Mesenchymal stem cell (in vitro differentiated cells and primary cell): Measurements from ENCODE around the gene MBP.

ENCODE experiments used
- DNase-seq: peaks from one replicate; pipeline ENCODE4 v3.0.0-alpha.2; 2013
- H2AFZ ChIP-seq: one replicate; pipeline ENCODE4 v1.6.1; 2013; ENCODE audit warnings: low read depth, mild to moderate bottlenecking, control low read depth, inconsistent platforms, low read length, moderate library complexity
- H2AK5ac ChIP-seq: 2 replicates; pipeline ENCODE4 v1.6.1; 2013; ENCODE audit warnings: low read length, moderate library complexity, mild to moderate bottlenecking, inconsistent platforms; ENCODE audit not compliant: severe bottlenecking
- H2BK120ac ChIP-seq: one replicate; pipeline ENCODE4 v1.6.1; 2013; ENCODE audit warnings: low read depth, mild to moderate bottlenecking, inconsistent platforms, low read length, moderate library complexity
- H2BK12ac ChIP-seq, 2 experiments: one replicate each; pipeline ENCODE4 v1.6.1; 2013; ENCODE audit warnings: inconsistent platforms in 2 of 2, low read length in 2 of 2, mild to moderate bottlenecking in 2 of 2, moderate library complexity in 2 of 2, control low read depth in 1 of 2
- H2BK15ac ChIP-seq: one replicate; pipeline ENCODE4 v1.6.1; 2013; ENCODE audit warnings: mild to moderate bottlenecking, low read depth, inconsistent platforms; ENCODE audit not compliant: poor library complexity, severe bottlenecking
- H2BK5ac ChIP-seq: 2 replicates; pipeline ENCODE4 v1.6.1; 2013; ENCODE audit warnings: low read depth, mild to moderate bottlenecking, low read length, control low read depth, inconsistent platforms; ENCODE audit not compliant: poor library complexity, severe bottlenecking
- H3K14ac ChIP-seq, 2 experiments: one replicate each; pipeline ENCODE4 v1.6.1; 2013; ENCODE audit warnings: inconsistent platforms in 2 of 2, low read length in 2 of 2, control low read depth in 1 of 2, mild to moderate bottlenecking in 1 of 2, moderate library complexity in 1 of 2
- H3K18ac ChIP-seq, 2 experiments: one replicate each; pipeline ENCODE4 v1.6.1; 2013; ENCODE audit warnings: inconsistent platforms in 2 of 2, low read length in 2 of 2, control low read depth in 1 of 2, low read depth in 1 of 2, mild to moderate bottlenecking in 1 of 2
- H3K23ac ChIP-seq, 2 experiments: one replicate each; pipeline ENCODE4 v1.6.1; 2013; ENCODE audit warnings: inconsistent platforms in 2 of 2, low read length in 2 of 2, mild to moderate bottlenecking in 2 of 2, moderate library complexity in 2 of 2, control low read depth in 1 of 2
- H3K27ac ChIP-seq: 2 replicates; pipeline ENCODE4 v1.5.1; 2013; ENCODE audit warnings: mild to moderate bottlenecking, moderate library complexity, low read length, control low read depth, inconsistent platforms; ENCODE audit not compliant: poor library complexity, severe bottlenecking
- H3K27me3 ChIP-seq, 2 experiments: 2 replicates each; pipeline versions ENCODE4 v1.6.1 to v1.7.0; 2013; ENCODE audit warnings: low read length in 2 of 2, mild to moderate bottlenecking in 2 of 2, moderate library complexity in 2 of 2, control low read depth in 1 of 2, inconsistent platforms in 1 of 2; ENCODE audit not compliant: control insufficient read depth in 1 of 2, insufficient read depth in 1 of 2
- H3K36me3 ChIP-seq, 2 experiments: 2 replicates each; pipeline versions ENCODE4 v1.6.1 to v1.7.0; 2013; ENCODE audit warnings: low read length in 2 of 2, control low read depth in 1 of 2, inconsistent platforms in 1 of 2, low read depth in 1 of 2, mild to moderate bottlenecking in 1 of 2; ENCODE audit not compliant: insufficient read depth in 2 of 2, control insufficient read depth in 1 of 2
- H3K4ac ChIP-seq, 2 experiments: one replicate each; pipeline ENCODE4 v1.6.1; 2013; ENCODE audit warnings: inconsistent platforms in 2 of 2, low read length in 2 of 2, mild to moderate bottlenecking in 2 of 2, moderate library complexity in 2 of 2, control low read depth in 1 of 2, low read depth in 1 of 2
- H3K4me1 ChIP-seq: 2 replicates; pipeline ENCODE4 v1.6.1; 2013; ENCODE audit warnings: low read depth, low read length, control low read depth; ENCODE audit not compliant: control insufficient read depth, insufficient read depth
- H3K4me2 ChIP-seq: 2 replicates; pipeline ENCODE4 v1.6.1; 2013; ENCODE audit warnings: low read length, mild to moderate bottlenecking, inconsistent platforms; ENCODE audit not compliant: poor library complexity, severe bottlenecking
- H3K4me3 ChIP-seq, 2 experiments: 2 replicates each; pipeline versions ENCODE4 v1.5.1 to v1.7.0; 2013; ENCODE audit warnings: low read length in 2 of 2, mild to moderate bottlenecking in 2 of 2, control low read depth in 1 of 2, low read depth in 1 of 2; ENCODE audit not compliant: insufficient read depth in 1 of 2
- H3K79me1 ChIP-seq: replicated peaks from 2 replicates; pipeline ENCODE4 v1.6.1; 2013; ENCODE audit warnings: mild to moderate bottlenecking, control low read depth, low read length, inconsistent platforms; ENCODE audit not compliant: poor library complexity, severe bottlenecking
- H3K9ac ChIP-seq: 2 replicates; pipeline ENCODE4 v1.7.0; 2013; ENCODE audit warnings: mild to moderate bottlenecking, low read length, moderate library complexity
- H3K9me3 ChIP-seq: 2 replicates; pipeline ENCODE4 v1.7.0; 2013; ENCODE audit warnings: mild to moderate bottlenecking, low read length; ENCODE audit not compliant: control insufficient read depth
- H4K8ac ChIP-seq: one replicate; pipeline ENCODE4 v1.6.1; 2013; ENCODE audit warnings: inconsistent platforms, mild to moderate bottlenecking, low read length, moderate library complexity
- H4K91ac ChIP-seq: one replicate; pipeline ENCODE4 v1.6.1; 2013; ENCODE audit warnings: mild to moderate bottlenecking, low read length, inconsistent platforms
- WGBS: methylation state at CpG from one replicate; pipeline ENCODE4 v1.1.7; 2013; ENCODE audit warnings: mixed read lengths; 5-methylcytosine and 5-hydroxymethylcytosine counted together

The MBP gene

GRCh38 chr18:76978616-76979015 lies 154.0 kb downstream of the MBP start:
- H3K27me3 ChIP-seq, result no peaks in the 10 kb centered on the region
- no peak overlapping the region for H3K4ac ChIP-seq
- H3K9me3 ChIP-seq, result no peaks in the 10 kb centered on the region
- H3K27ac ChIP-seq, result no peak overlapping the region
- H3K4me1 ChIP-seq, result peaks cover 5% of the 10 kb centered on the region
- no peak overlapping the region for H3K4me3 ChIP-seq
- H2BK120ac ChIP-seq, result no peak overlapping the region
- no peaks in the 10 kb centered on the region for H3K79me1 ChIP-seq
- no peak overlapping the region for H2BK5ac ChIP-seq
- H3K14ac ChIP-seq, result no peak overlapping the region
- H3K4me2 ChIP-seq, result no peak overlapping the region
- no peak for DNase-seq
- H3K36me3 ChIP-seq, result peaks cover 25 to 27% of the 10 kb centered on the region in 2 experiments
- H4K8ac ChIP-seq, result no peak overlapping the region
- H3K18ac ChIP-seq, result no peak overlapping the region
- no peak overlapping the region for H2BK15ac ChIP-seq
- H2AK5ac ChIP-seq, result no peak overlapping the region
- H2BK12ac ChIP-seq, result no peak overlapping the region
- H3K9ac ChIP-seq, result no peak overlapping the region
- no peak overlapping the region for H3K23ac ChIP-seq
- H4K91ac ChIP-seq, result no peak overlapping the region
- H2AFZ ChIP-seq, result no peak overlapping the region
- 96% methylated on average over 13 of the region's 14 CpGs for WGBS

GRCh38 chr18:76977684-76978232 lies 154.8 kb downstream of the MBP start:
- Histone ChIP-seq H3K14ac (no peak overlapping the region), H3K9ac (no peak overlapping the region), H3K23ac (no peak overlapping the region), H3K27ac (no peak overlapping the region), H4K91ac (no peak overlapping the region), H3K27me3 (no peaks in the 10 kb centered on the region), H2BK15ac (no peak overlapping the region), H2BK12ac (no peak overlapping the region), H3K36me3 (peaks cover 28 to 34% of the 10 kb centered on the region in 2 experiments), H3K79me1 (no peaks in the 10 kb centered on the region), H2AK5ac (no peak overlapping the region), H3K4me1 (peaks cover 2% of the 10 kb centered on the region), H3K4me3 (no peak overlapping the region), H3K18ac (no peak overlapping the region), H3K9me3 (no peaks in the 10 kb centered on the region), H2BK5ac (no peak overlapping the region), H4K8ac (no peak overlapping the region), H2BK120ac (no peak overlapping the region), H3K4ac (no peak overlapping the region), H3K4me2 (no peak overlapping the region), H2AFZ (no peak overlapping the region)
- 90% methylated on average over 11 of the region's 11 CpGs for WGBS
- no peak for DNase-seq

DNA sequence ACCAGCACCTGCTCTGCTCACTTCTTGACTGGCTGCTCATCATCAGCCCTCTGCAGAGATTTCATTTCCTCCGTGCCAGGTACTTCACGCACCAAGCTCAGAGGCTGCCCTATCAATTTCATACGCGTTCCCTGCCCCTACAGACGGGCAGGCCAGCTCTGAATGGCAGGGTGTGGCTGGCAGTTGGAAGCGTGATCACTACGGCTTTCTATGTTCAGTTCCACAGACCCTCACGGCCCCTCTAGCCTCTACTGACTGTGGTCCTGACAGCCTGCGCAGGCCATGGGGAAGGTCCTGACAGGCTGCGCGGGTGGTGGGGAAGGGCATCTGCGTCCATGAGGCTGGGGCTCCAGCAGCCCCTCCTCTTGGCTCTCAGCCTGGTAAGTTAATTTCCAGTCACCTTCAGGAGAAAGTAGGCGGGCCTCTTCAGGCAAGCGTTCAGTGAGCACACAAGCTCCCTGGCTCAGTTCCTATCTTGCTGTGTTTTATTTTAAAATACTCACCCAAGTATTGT lies 155.4 kb downstream of the MBP start:
- no peak overlapping the region for H2BK5ac ChIP-seq
- WGBS, result 97% methylated on average over 12 of the region's 14 CpGs
- no peak overlapping the region for H2BK120ac ChIP-seq
- no peak overlapping the region for H3K23ac ChIP-seq
- H3K14ac ChIP-seq, result no peak overlapping the region
- H3K9me3 ChIP-seq, result no peaks in the 10 kb centered on the region
- H3K27me3 ChIP-seq, result no peaks in the 10 kb centered on the region
- H2AFZ ChIP-seq, result no peak overlapping the region
- no peak overlapping the region for H3K18ac ChIP-seq
- no peak for DNase-seq
- H2BK12ac ChIP-seq, result no peak overlapping the region
- no peaks in the 10 kb centered on the region for H3K79me1 ChIP-seq
- no peak overlapping the region for H4K8ac ChIP-seq
- no peak overlapping the region for H2AK5ac ChIP-seq
- no peak overlapping the region for H2BK15ac ChIP-seq
- H3K9ac ChIP-seq, result no peak overlapping the region
- peaks cover 30 to 34% of the 10 kb centered on the region in 2 experiments for H3K36me3 ChIP-seq
- H3K4ac ChIP-seq, result no peak overlapping the region
- H4K91ac ChIP-seq, result no peak overlapping the region
- peaks cover 2% of the 10 kb centered on the region for H3K4me1 ChIP-seq
- H3K4me2 ChIP-seq, result no peak overlapping the region
- H3K4me3 ChIP-seq, result no peak overlapping the region
- no peak overlapping the region for H3K27ac ChIP-seq

- H3K4me3 ChIP-seq, result no peak overlapping the region
- WGBS, result 96% methylated on average over 14 of the region's 14 CpGs
- no peak overlapping the region for H2AK5ac ChIP-seq
- peaks cover 30 to 34% of the 10 kb centered on the region in 2 experiments for H3K36me3 ChIP-seq
- H2BK15ac ChIP-seq, result no peak overlapping the region
- no peaks in the 10 kb centered on the region for H3K27me3 ChIP-seq
- H3K79me1 ChIP-seq, result no peaks in the 10 kb centered on the region
- no peak overlapping the region for H2BK5ac ChIP-seq
- no peak overlapping the region for H3K14ac ChIP-seq
- H2AFZ ChIP-seq, result no peak overlapping the region
- no peak overlapping the region for H4K91ac ChIP-seq
- H4K8ac ChIP-seq, result no peak overlapping the region
- H3K4me1 ChIP-seq, result peaks cover 2% of the 10 kb centered on the region
- H3K27ac ChIP-seq, result no peak overlapping the region
- H3K18ac ChIP-seq, result no peak overlapping the region
- H2BK12ac ChIP-seq, result no peak overlapping the region
- H3K9me3 ChIP-seq, result no peaks in the 10 kb centered on the region
- DNase-seq, result no peak
- no peak overlapping the region for H3K9ac ChIP-seq
- no peak overlapping the region for H3K4ac ChIP-seq
- H3K23ac ChIP-seq, result no peak overlapping the region
- H2BK120ac ChIP-seq, result no peak overlapping the region
- no peak overlapping the region for H3K4me2 ChIP-seq
Observed at GRCh38 chr18:76975577-76976110, 156.9 kb downstream of the MBP start.
